ENCODE results near the gene SNX30.
A peak's percentile ranks its signal among the peaks of the same experiment; 100 is the strongest.

The SNX30 gene

DNA sequence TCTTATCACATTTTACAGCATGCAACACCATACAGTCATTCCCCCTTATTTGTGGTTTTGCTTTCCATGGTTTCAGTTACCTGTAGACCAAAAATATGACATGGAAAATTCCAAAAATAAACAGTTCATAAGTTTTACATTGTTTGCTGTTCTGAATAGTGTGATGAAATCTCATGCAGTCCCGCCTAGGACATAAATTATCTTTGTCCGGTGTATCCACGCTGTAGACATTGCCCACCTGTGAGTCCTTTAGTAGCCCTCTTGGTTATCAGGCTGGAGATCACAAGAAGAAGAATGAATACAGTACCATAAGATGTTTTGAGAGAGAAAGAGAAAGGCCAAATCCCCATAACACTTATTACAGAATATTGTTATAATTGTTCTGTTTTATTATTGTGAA is 72.1 kb downstream of the SNX30 start:
- no peak for DNase-seq (ENCODE audit: low spot score)

DNA sequence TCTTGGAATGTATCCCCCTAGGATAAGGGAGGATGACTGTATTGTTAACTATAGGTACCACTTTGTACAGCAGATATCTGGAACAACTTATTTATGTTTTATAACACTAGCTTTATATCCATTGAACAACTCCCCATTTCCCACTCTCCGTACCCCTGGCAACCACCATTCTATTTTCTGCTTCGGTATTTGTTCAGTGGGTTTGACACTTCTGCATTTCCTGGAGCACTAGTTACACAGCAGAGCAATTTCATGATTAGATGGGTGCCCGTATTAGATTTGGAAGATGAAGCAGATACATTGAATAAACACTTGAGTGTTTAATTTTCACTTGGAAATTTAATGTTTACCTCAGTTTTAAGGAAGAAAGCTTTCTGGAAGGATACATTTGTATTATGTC is 72.7 kb downstream of the SNX30 start:
- DNase-seq (ENCODE audit: low spot score) = no peak

DNA sequence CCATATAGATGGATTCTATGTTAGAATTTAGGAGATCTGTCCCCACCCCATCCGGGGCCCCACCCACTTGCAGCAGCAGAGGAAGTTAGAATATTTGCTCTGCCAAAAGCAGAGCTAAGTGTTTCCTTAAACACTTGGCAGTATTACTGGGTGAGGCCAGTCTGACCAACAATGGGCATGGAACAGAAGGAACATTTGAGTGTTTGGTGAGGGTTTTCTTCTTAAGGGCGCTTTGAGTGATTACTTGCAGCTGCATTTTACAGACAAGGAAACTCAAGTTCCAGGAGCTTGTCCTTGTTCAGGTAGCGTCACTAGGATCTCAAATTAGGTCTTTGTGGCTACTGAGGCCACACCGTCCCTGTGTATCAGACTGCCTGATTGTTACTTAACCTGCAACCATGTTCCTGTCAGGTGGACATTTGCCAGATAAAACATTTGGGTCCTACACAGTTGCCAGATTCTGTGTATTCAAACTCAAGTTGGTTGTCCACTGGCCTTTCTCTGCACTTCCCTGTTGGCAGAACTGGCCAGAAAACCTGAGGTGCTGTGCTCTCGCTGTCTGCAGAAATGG is 80.8 kb downstream of the SNX30 start:
- no peak for DNase-seq (ENCODE audit: low spot score)

DNA sequence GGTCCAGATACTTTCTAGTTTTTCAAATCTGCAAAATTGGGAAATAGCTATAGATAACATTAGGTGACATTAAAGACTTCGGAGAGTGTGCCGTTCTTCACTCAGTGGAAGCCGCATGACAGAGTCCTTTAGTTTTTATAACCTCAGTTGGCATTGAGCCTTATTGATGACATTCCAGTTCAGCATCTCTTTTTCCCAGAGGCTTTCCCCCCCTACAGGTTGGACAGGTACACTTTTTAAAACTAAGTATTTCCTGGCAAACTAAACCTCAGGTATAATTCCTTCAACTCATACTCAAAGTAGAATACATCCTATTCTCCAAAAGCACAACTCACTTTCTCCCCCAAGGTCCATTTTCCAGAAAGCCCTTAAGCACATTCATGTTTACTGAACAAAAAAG is 81.4 kb downstream of the SNX30 start:
- no peak for DNase-seq (ENCODE audit: low spot score)

DNA sequence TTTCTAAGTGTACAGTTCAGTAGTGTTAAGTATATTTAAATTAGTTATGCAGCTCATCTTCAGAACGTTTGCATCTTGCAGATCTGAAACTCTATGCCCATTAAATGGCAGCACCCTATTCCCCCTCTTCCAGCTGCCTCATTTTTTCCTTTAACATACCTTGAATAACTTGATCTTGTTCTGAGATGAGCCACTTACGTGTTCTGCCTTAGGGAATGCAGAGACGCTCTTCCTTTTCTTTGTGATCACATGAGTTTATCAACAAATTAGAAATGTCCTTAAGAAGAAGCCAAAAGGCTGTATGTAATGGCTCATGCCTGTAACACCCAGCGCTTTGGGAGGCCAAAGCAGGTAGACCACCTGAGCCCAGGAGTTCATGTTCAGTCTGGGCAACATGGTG is 82.5 kb downstream of the SNX30 start:
- DNase-seq (ENCODE audit: low spot score) = no peak

DNA sequence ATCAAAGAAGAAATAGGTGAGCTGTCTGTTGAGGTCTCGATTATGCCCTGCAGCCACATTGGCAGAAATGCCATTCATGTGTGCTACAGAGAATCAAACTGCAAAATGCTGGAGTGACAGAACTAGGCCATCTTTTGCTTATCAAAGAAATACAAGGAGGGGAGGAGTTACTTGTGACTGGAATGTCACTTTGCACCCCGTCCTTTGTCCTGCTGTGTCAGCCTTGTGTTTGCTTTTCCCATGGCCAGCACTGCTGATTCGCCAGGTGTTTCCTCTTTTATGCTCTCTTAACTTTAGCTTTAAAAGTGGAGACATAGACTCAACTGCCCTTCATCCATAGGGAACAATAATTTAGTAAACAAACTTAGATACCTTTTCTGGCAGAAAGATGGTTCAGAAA is 85.8 kb downstream of the SNX30 start:
- DNase-seq (ENCODE audit: low spot score) = no peak

DNA sequence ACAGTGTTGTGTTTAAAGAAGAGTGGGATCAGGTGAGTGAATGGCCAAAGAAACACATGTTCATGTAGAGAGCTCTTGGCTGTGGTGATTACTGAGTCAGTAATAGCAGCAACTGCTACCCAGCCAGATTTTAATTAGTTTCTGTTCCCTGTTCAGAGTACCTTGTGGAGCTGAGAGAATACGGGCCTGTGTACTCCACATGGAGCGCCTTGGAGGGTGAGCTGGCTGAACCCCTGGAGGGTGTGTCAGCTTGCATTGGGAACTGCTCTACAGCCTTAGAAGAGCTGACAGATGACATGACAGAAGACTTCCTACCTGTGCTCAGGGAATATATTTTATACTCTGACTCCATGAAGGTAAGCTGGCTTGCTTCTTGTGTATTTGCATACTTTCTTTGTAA is 87.8 kb downstream of the SNX30 start:
- DNase-seq (ENCODE audit: low spot score) = no peak

DNA sequence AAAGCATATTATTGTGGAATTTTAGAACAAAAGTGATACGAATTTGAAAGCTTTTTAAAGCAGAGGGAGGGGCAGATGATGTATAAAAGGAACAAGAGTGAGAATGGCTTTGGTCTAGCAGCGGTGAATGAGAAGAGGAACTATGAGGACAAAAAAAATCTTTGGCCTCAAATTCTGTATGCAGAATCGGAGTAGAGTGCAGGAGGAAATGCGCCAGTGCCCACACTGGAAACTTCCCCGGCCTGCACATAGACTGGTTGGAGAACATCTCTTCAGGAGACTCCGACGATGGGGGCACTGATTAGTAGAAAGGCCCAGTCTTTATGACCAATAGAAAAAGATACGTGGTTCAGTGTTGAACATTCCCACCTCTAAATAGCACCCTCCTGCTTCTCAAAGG is 88.8 kb downstream of the SNX30 start:
- DNase-seq (ENCODE audit: low spot score) = no peak

DNA sequence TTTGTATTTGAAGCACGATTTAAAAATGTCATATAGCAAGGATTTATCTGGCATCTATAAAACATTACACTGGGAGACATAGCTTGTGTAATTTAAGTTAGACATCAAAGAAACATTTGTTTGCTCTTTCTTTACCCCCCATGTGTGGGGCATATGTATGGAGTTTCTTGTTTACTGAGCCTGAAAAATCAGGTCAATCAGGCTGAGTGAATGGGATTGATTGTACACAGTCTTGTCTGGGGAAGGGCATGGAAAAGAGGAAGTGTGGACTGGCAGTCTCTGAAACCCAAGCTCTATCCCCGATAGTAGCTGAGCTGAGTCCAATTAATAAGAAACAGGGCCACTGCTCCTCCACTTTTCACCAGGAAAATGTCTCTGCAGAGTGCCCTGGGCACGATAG is 90.7 kb downstream of the SNX30 start:
- DNase-seq (ENCODE audit: low spot score) = no peak

DNA sequence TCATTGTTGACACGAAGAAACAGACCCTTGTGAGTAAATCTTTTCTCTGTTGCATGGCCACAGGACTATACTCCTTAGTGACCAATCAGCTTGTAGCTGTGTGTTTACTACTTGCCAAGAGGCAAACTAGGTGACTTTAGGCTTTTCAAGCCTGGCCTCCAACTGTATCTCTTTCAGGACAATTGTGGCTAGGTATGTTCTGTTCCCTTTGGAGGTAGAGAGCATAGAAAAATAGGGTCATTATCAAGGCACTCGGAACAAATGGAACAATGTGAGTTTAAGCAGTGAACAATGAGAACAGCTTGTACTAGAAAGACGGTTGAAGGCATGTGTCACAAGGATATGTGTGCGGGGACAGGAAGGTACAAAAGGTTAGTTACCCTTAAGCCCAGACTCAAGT is 92.0 kb downstream of the SNX30 start:
- no peak for DNase-seq (ENCODE audit: low spot score)

DNA sequence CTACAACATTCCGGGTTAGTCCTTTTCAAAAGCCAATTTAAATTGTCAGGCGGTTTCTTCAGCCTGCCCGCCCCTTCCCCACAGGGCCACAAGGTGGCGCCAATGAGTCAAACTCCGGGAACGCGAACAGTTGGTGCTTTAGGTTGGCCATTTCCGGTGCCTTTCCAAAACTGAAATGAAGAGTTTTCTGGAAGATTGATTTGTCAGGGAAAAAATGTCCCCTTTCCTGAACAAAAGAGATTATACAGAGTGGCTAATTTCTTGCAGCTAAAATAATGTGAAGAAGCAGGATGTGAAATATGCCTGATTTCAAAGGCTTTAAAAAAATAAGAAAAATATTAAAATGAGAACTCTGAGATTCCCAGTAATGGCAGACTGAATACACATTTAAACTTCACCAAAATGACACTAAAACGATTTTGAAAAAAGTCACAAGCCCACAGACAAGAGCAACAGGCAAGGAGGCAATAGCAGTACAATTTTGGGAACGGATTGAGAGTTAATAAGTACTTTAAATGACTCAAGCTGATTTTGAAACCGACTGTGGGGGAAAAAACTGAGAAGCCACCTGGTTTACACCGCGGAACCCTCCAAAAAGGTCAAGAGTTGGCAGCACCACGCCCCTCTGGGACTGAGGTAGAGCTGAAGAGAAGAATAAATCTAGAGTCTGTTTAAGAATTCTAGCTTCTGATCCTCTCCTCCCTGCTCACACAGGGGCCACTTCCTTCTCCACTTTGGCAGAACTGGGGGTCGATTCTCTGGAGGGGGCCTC is 94.4 kb downstream of the SNX30 start:
- DNase-seq (ENCODE audit: low spot score) = peak; percentile 78

DNA sequence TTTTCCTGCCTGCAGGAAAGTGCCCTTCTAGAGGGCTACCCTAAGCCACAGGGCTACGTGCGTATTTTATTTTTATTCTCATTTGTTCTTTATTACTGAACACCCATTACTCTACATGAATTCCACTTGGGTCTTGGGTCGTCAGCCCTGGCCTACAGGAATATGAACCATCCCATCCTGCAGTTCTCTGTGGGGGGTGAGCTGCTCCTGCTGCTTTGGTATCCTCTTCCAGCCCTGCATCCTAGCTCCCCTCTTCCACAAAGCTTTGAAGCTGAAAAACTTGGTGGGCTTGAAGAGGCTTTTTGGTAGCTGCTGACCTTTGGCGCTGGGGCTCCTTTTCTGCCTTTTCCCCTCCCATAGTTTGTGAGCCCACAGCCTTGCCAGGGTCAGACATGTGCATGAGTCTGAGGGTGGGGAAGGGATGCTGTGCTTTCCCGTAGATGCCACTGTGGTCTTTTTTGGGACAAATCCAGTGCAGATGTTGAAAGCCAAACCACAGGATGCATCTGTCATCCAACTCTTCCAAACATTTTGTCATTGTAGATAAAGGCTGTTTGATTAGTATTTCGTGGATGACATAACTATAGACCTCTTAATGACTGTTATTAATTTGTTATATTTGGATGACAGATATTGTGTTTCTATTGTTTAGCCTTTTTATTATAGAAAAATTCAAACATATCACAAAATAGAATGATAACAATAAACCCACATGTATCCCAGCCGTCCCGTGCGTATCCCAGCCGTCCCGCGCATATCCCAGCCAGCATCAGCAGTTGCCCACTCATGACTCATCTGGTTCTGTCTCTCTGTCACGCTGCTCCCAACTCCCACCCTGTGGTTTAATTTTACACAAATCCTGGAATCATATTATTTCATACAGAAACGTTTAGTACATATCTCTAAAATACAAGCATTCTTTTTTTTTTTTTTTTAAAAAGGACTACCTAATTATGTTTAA is 96.2 kb downstream of the SNX30 start:
- DNase-seq (ENCODE audit: low spot score) = no peak

DNA sequence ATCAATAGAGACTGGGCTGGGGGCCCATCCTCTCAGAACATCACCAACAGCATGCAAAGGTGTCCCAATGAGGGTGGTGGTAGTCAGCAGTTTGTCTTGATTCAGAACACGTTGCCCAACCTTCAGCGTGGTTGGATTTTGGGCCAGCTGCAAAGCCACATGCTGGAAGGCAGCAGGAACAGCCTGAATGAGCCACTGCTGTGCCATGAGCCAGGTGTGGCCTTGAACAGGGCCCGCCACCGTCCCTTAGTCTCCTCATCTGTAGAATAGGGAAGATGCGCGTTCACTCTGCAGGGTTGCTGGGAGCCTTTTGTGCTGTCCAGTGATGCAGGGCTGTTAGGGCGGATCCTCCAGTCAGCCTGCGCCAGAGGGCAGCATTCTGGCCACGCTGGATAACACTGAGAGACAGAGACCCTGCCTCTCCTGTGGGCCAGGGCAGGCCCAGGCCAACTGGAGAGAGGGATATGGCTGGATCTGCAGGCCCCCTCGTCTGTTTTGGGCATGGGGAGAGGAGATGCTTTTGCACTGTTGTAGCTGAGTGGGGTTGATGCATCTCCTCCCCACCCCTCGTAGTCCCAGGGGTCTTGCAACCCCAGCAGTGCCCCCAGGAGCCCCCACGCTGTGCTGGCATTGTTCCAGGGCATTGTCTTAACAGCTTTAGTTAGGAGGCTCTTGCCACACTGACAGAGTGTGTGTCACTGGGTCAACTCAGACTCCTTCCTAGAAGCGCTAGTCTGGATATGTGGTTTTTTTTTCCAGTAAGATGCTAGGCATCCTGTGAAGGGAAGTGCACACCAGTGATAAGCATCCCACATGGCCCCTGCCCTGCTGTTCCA is 98.0 kb downstream of the SNX30 start:
- no peak for DNase-seq (ENCODE audit: low spot score)

DNA sequence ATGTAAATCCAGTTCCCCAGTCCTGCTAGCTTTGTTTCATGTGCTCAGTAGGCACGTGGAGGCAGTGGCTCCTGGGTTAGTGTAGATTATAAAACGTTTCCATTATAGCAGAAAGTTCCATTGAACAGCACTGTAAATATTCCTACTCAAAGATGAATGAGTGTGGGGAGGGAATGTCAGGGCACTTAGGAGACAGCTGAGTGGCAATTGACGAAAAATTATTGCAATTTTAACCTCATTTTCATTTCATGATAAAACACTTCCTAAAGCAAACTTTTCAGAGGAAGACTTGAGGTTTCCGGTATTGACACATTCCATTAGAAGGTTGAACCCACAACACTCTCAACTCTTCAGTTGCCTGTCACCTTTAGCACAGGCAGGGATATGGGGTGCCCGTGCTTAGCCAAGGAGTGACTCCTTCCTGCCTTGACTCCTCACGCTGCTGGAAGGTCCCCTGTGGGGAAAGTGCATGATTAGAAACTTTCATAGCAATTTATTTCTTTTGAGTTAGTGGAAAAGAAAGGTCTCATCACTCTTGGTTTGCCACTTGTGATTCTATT is 98.9 kb downstream of the SNX30 start:
- DNase-seq (ENCODE audit: low spot score) = no peak

DNA sequence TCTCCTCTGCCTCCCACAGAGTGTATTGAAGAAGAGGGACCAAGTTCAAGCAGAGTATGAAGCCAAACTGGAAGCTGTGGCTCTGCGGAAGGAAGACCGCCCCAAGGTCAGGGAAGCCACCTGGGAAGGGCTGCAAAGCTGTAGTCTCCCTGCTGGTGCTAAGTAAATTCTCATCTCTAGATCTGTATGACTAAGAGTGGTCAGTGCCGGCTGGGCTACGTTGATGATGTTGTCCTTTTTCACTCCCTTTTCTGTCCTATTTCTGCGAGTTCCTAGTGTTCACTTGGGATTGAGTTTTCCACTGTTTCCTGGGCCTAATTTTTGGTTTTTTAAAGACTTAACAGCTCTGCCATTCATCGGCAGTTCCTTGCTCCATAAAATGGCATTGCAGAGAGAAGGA is 100.3 kb downstream of the SNX30 start:
- DNase-seq (ENCODE audit: low spot score) = no peak

DNA sequence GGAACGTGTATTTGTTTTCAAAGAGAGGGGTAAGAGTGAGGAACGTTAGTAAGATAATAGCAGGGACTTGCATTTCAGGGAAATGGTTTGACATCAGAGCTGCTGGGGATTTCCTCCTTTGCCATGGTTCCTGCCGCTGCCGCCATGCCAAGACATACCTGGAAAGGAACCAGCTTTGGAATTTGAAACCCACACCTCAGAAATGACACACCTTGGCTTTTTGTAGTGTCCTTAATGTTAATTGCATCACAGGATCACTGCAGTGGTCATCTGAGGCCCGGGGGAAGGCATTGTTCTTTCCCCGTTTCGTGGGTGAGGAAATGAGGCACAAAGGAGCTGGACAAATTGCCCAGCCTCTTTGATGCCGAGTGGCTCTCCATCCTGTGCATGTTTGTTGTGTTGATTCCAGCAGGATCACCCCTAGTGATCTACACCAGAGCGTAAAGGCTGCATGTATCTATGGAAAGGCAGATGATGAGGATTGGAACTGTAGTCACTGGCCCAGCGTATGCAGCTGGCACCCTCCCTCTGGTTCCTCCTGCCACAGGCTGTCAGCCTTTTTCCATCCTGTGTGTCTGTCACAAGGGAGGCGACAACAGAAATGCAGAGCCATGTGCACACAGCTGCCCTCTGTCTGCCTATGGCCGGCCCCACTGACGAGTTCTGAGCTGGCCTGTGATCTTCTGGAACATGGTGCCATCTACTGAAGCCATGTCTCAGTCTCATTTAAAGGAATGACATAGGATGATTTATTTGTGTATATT is 102.4 kb downstream of the SNX30 start:
- peak; percentile 46 for DNase-seq (ENCODE audit: low spot score)

DNA sequence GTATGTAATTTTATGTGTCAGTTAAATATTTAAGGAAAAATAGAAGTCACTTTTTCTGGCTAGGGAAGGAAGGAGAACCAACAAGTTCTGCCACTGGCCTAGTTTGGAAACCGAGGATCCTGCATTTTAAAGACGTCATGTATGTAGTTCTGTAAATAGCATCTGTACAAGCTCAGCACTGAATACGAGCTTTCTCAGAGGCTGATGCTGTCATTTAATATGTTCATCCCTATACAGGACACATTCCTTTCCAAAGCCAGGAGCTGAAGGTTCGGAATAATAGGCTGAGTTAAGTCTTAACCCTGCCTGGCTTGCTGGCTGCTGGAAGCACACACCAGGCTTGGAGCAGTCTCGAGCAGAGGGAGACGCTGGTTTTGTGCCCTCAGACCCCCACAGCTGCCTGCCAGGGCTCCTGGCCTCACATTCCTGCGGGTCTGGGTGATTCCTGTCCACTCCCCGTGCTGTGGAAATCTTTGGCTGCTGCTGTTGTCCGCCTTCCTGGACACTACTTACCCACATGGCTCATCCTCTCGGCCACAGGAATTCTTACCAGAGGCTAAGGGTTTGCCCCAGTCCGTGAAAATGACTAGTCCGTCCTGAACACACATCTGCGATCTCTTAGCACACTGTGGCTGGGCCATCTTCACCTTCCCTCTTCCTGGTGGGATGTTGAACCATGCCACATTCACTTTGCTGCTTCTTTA is 103.5 kb downstream of the SNX30 start:
- DNase-seq (ENCODE audit: low spot score) = peak; percentile 38

DNA sequence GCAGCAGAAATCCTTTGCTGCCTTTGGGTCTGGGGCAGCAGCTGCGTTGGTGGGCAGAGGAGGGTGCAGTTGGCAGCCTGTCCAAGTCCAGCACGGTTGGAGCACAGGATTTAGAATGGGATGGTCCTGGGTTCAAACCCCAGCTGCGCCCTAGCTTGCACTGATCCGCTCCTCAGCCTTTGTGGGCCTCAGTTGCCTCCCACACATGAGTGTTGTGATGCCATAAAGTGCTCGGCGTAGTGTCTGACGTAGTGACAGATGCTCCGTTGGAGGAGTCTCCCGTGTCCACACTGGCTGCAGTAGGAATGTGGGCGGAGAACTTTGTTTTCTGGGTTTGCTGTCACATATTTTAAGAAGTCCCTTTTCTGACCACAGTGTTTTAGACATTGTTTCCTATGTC is 104.1 kb downstream of the SNX30 start:
- DNase-seq (ENCODE audit: low spot score) = peak; percentile 54

DNA sequence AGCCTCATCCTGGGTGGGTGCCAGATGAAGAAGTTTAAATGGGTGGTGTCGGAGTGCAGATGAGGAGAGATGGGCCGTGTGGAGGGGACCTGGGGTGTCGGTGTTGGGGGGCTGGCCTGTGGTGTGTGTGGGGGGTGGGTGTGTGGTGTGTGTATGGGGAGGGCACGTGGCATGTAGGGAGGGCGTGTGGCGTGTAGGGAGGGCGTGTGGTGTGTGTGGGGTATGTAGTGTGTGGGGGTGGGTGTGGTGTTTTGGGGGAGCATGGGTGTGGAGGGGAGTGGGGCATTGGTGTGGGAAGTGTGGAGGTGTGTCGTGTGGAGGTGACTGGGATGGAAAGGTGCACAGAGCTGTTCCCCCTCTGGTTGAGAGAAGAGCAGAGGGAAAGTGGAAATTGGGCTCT is 105.6 kb downstream of the SNX30 start:
- DNase-seq (ENCODE audit: low spot score) = no peak

DNA sequence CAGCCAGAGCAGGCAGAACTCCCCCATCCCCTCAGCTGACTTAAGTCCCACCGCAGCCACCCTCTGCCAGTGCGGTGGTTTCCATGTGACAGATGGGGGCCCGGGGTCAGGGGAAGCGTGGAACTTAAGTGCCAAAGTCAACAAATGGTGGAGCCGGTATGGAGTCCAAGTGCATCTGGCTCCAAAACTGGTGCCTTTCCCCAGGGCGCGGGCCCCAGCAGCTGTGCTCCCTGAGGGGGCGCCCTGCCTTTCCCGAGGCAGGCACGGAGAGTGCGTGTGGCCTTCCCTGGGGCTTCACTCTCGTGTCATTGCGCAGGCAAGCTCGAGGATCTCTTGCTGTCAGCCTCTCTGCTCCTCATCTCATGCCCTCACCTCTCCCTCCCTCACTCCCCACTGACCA is 106.3 kb downstream of the SNX30 start:
- DNase-seq (ENCODE audit: low spot score) = no peak
